GM12878 (cell line): Measurements from ENCODE around the gene SLC34A3. TPM values are rescaled to one million over a fixed set of nuclear protein-coding genes. Genes with fewer than 3 reads are reported as not detected.

Experiments
- ATAC-seq: fragments of 200-7000 bp; cut with Tn5 transposase; 3 replicates; pipeline ENCODE4 v1.9.1; 2020; ENCODE audit warnings: mild to moderate bottlenecking, moderate library complexity
- BruUV-seq: library from RNA; stranded (reverse); fragments of 400-500 nt; replicated peaks from 2 replicates; lab custom pipeline; 2021; lab: Mats Ljungman, UMichigan
- CTCF ChIA-PET: fragments of 300-600 bp; sonication (Branson Sonifier 250); formaldehyde crosslinking; extraction: SDS; loops from one replicate; lab custom pipeline; 2021; ENCODE audit warnings: inconsistent platforms; lab: Yijun Ruan, JAX
- POLR2A ChIA-PET: fragments of 350-600 bp; formaldehyde crosslinking; extraction: SDS; loops from one replicate; lab custom pipeline; 2021; ENCODE audit warnings: inconsistent platforms; lab: Charles Lee
- RAD21 ChIA-PET: fragments of 300-600 bp; sonication (Branson Sonifier 250); formaldehyde crosslinking; loops from one replicate; lab custom pipeline; 2023; ENCODE audit warnings: antibody characterized with exemption; ENCODE audit not compliant: unreplicated experiment; lab: Charles Lee
- SMC1A ChIA-PET: fragments of 300-600 bp; sonication (Branson Sonifier 250); formaldehyde crosslinking; loops from one replicate; lab custom pipeline; 2023; ENCODE audit not compliant: unreplicated experiment, uncharacterized antibody; lab: Charles Lee
- DNase-seq: peaks from one replicate; pipeline ENCODE4 v3.0.0-alpha.2; 2011; ENCODE audit warnings: low read depth, low spot score
- FAIRE-seq: peaks from 3 replicates; lab custom pipeline; 2011; peaks lifted over from hg19 to GRCh38; lab: Jason Lieb, UNC
- H2AFZ ChIP-seq: 2 replicates; pipeline ENCODE4 v1.6.0; 2011; ENCODE audit warnings: low read depth, low read length, control low read depth; ENCODE audit not compliant: control insufficient read depth
- H3K27ac ChIP-seq: 2 replicates; pipeline ENCODE4 v1.5.1; 2011; ENCODE audit warnings: control low read depth; ENCODE audit not compliant: control insufficient read depth, insufficient read depth
- H3K27me3 ChIP-seq, 2 experiments: replicated peaks in 1 of 2; 2 replicates each; pipeline versions ENCODE4 v1.6.0 to v1.6.1; 2011; ENCODE audit warnings: low read length in 1 of 2; ENCODE audit not compliant: control insufficient read depth in 2 of 2, insufficient read depth in 2 of 2
- H3K36me3 ChIP-seq, 2 experiments: 2 replicates each; pipeline ENCODE4 v1.5.1; 2011; ENCODE audit warnings: low read length in 1 of 2; ENCODE audit not compliant: control insufficient read depth in 2 of 2, insufficient read depth in 2 of 2
- H3K4me1 ChIP-seq: 2 replicates; pipeline ENCODE4 v1.6.1; 2011; ENCODE audit warnings: mild to moderate bottlenecking, low read length, moderate library complexity, mixed read lengths; ENCODE audit not compliant: control insufficient read depth, insufficient read depth
- H3K4me2 ChIP-seq: 2 replicates; pipeline ENCODE4 v1.6.0; 2011; ENCODE audit warnings: control low read depth; ENCODE audit not compliant: control insufficient read depth, insufficient read depth
- H3K4me3 ChIP-seq: fragments of 200-600 bp; sonication (generic); 2 replicates; pipeline ENCODE4 v1.5.1; 2016
- H3K79me2 ChIP-seq: 2 replicates; pipeline ENCODE4 v1.6.0; 2011; ENCODE audit warnings: low read length; ENCODE audit not compliant: control insufficient read depth, insufficient read depth
- H3K9ac ChIP-seq: 2 replicates; pipeline ENCODE4 v1.8.0; 2011; ENCODE audit warnings: low read length, control low read depth, mixed read lengths; ENCODE audit not compliant: control insufficient read depth, insufficient read depth
- H3K9me3 ChIP-seq: replicated peaks from 3 replicates; pipeline ENCODE4 v1.5.1; 2011; ENCODE audit warnings: mild to moderate bottlenecking, low read length; ENCODE audit not compliant: control insufficient read depth, insufficient read depth
- H4K20me1 ChIP-seq: 2 replicates; pipeline ENCODE4 v1.6.0; 2011; ENCODE audit not compliant: control insufficient read depth, insufficient read depth
- ATF2 ChIP-seq: IDR thresholded peaks from 2 replicates; pipeline ENCODE4 v1.6.1; 2012; ENCODE audit warnings: low read length, inconsistent platforms
- EED ChIP-seq: sonication (generic); IDR thresholded peaks from 2 replicates; pipeline ENCODE4 v1.6.1; 2016; ENCODE audit warnings: antibody characterized with exemption, low read depth
- JUND ChIP-seq: IDR thresholded peaks from 2 replicates; pipeline ENCODE4 v1.6.1; 2012; ENCODE audit warnings: low read depth, mild to moderate bottlenecking, low read length, improper control_type of control experiment, moderate library complexity
- MTA3 ChIP-seq: IDR thresholded peaks from 2 replicates; pipeline ENCODE4 v1.6.1; 2012; ENCODE audit warnings: low read length, inconsistent platforms, borderline replicate concordance
- POLR2A ChIP-seq: IDR thresholded peaks from 2 replicates; pipeline ENCODE4 v1.6.1; 2011; ENCODE audit warnings: low read depth, mild to moderate bottlenecking, low read length
- ZBED1 ChIP-seq: IDR thresholded peaks from 2 replicates; pipeline ENCODE4 v1.6.1; 2016; ENCODE audit warnings: borderline replicate concordance
- WGBS: methylation state at CpG from one replicate; pipeline ENCODE4 v1.1.6; 2016; ENCODE audit warnings: low lambda C conversion rate; ENCODE audit not compliant: insufficient replicate concordance, insufficient coverage; ENCODE audit errors: missing lambda C conversion rate; 5-methylcytosine and 5-hydroxymethylcytosine counted together
- in situ Hi-C: fragments of 300-500 bp; cut with MboI; formaldehyde crosslinking; loops from 9 replicates; pipeline ENCODE4 v1.14.3; 2018; ENCODE audit warnings: mixed read lengths
- intact Hi-C: fragments of 100-400 bp; cut with micrococcal nuclease; formaldehyde crosslinking; loops from one replicate; pipeline ENCODE4 v1.14.2; 2022; ENCODE audit not compliant: unreplicated experiment
- polyA plus RNA-seq, 11 experiments: library from polyadenylated mRNA; depleted of rRNA in 4 of 11; unstranded in 6 of 11; stranded (reverse) in 5 of 11; fragments of >200 nt; fragmentation: Nextera tagmentation in 4 of 11; fragmentation: Illumina TruSeq in 1 of 11; extraction: Ambion mirVana in 4 of 11; extraction: Trizol in 1 of 11; gene quantifications; 1 replicate in 1 of 11; 2 replicates in 10 of 11; pipeline versions ENCODE4 v1.2.1 to v1.2.3, GENCODE V29; 2011 to 2016; ENCODE audit warnings: inconsistent platforms in 2 of 11, missing spikeins in 2 of 11, low read depth in 1 of 11
- total RNA-seq, 4 experiments: library from RNA; depleted of rRNA in 3 of 4; stranded (reverse); fragments of >200 nt in 3 of 4; fragmentation: Illumina TruSeq in 1 of 4; extraction: Trizol in 1 of 4; gene quantifications; 2 replicates each; pipeline versions ENCODE4 v1.2.1 to v1.2.3, GENCODE V29; 2013 to 2021

SLC34A3 gene
- total and polyA plus RNA-seq, 10 of the 15 experiments (the other 5 are each of a cell fraction or from before 2014, with no cell fraction given), result not detected

GRCh38 chr9:137211532-137211931, 19.2 kb upstream of the SLC34A3 start:
- H3K27me3 ChIP-seq, result no peaks in the 10 kb centered on the region
- in situ Hi-C loops (no loop called here), intact Hi-C loops (no loop called here)
- peaks cover 9% of the 10 kb centered on the region for H3K79me2 ChIP-seq
- H3K36me3 ChIP-seq, result peaks cover 0 to 4% of the 10 kb centered on the region in 2 experiments; a peak in 3 of 4 replicates
- SMC1A ChIA-PET, result no interaction called here
- POLR2A ChIA-PET, result no interaction called here
- no peak overlapping the region for H3K9ac ChIP-seq
- 86% methylated on average over 13 of the region's 13 CpGs for WGBS
- RAD21 ChIA-PET, result interaction anchor here (1.0 kb wide), 1 partner anchor 12 kb away, joined by 4 read pairs; no protein-coding TSS in a partner anchor
- H3K4me2 ChIP-seq, result no peak overlapping the region
- H3K4me3 ChIP-seq, result no peak overlapping the region
- H4K20me1 ChIP-seq, result no peaks in the 10 kb centered on the region
- TF ChIP-seq POLR2A (peak; percentile 56; the same call in 1 of the 2 replicates), MTA3 (no peak)
- no peak for FAIRE-seq
- H3K27ac ChIP-seq, result no peak overlapping the region
- CTCF ChIA-PET, result no interaction called here
- no peak for ATAC-seq
- DNase-seq, result no peak
- BruUV-seq, result no TSS peak
- no peaks in the 10 kb centered on the region for H3K9me3 ChIP-seq
- H3K4me1 ChIP-seq, result peaks cover 5% of the 10 kb centered on the region
- H2AFZ ChIP-seq, result no peak overlapping the region

GRCh38 chr9:137212520-137212919, 18.2 kb upstream of the SLC34A3 start:
- BruUV-seq, result no TSS peak
- H3K4me3 ChIP-seq, result no peak overlapping the region
- POLR2A ChIA-PET, result interaction anchor here (0.5 kb wide), 1 partner anchor 80 kb away, joined by 3 read pairs; no protein-coding TSS in a partner anchor

More at GRCh38 chr9:137212520-137212919, 18.2 kb upstream of the SLC34A3 start:
- H3K36me3 ChIP-seq, result peaks cover 0 to 4% of the 10 kb centered on the region in 2 experiments; a peak in 3 of 4 replicates
- CTCF ChIA-PET, result no interaction called here
- no peaks in the 10 kb centered on the region for H3K27me3 ChIP-seq
- RAD21 ChIA-PET, result interaction anchor here (1.0 kb wide), 1 partner anchor 11 kb away, joined by 4 read pairs; no protein-coding TSS in a partner anchor
- no peak overlapping the region for H2AFZ ChIP-seq
- no peak overlapping the region for H3K27ac ChIP-seq
- intact Hi-C loops, result no loop called here
- TF ChIP-seq JUND (no peak), ATF2 (no peak), EED (no peak), ZBED1 (no peak)
- FAIRE-seq, result no peak
- no peaks in the 10 kb centered on the region; the same call in 1 of the 2 replicates for H3K79me2 ChIP-seq
- no peak overlapping the region for H3K9ac ChIP-seq
- H4K20me1 ChIP-seq, result no peaks in the 10 kb centered on the region
- SMC1A ChIA-PET, result no interaction called here
- H3K9me3 ChIP-seq, result no peaks in the 10 kb centered on the region
- in situ Hi-C loops, result no loop called here
- no peak overlapping the region for H3K4me2 ChIP-seq
- peak; percentile 29; the same call in 2 of the 3 replicates for ATAC-seq
- no peaks in the 10 kb centered on the region for H3K4me1 ChIP-seq
- no peak for DNase-seq
- WGBS, result 95% methylated on average over 21 of the region's 21 CpGs
